Cardiac septum (tissue), 1 donor: ENCODE measurements around the gene BMAL1. TPM values are rescaled to one million over a fixed set of nuclear protein-coding genes. Genes with fewer than 3 reads are reported as not detected.

Source experiments
- DNase-seq: peaks from one replicate; pipeline ENCODE4 v3.0.0-alpha.2; 2020; ENCODE audit warnings: low spot score
- intact Hi-C: fragments of 100-400 bp; cut with DNase I; formaldehyde crosslinking; loops from one replicate; pipeline ENCODE4 v1.14.0; 2022
- total RNA-seq: library from RNA; stranded (reverse); fragmentation: NEBNext Ultra II Directional; extraction: Animal tissue kit (Norgen Biotek cat#: 25700); gene quantifications from one replicate; pipeline ENCODE4 v1.2.1, GENCODE V29; 2021
- donor health status: DM: no; HTN: no; CAD: no.

BMAL1 gene
- total RNA-seq, 1 donor from 2014 or later: 11.6 TPM

GRCh38 chr11:13309156-13309555 is 31.6 kb downstream of the BMAL1 start:
- no peak for DNase-seq
- intact Hi-C loops: no loop called here

DNA sequence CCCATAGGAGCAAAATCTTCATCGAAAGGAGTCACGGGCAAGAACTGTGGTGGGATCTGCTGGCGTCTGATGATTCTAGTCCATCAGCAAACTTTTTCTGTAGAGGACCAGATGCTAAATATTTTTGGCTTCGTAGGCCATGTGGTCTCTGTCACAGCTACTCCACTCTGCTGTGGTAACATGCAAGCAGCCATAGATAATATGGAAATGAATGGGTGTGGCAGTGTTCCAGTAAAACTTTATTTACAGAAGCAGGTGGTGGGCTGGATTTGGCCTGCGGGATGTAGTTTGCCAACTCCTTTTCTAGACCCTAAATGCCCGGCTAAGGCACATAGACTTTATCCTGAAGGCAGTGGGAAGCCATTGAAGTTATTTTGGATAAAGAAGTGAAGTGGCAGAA is 32.9 kb downstream of the BMAL1 start:
- no peak for DNase-seq
- intact Hi-C loops: no loop called here

DNA sequence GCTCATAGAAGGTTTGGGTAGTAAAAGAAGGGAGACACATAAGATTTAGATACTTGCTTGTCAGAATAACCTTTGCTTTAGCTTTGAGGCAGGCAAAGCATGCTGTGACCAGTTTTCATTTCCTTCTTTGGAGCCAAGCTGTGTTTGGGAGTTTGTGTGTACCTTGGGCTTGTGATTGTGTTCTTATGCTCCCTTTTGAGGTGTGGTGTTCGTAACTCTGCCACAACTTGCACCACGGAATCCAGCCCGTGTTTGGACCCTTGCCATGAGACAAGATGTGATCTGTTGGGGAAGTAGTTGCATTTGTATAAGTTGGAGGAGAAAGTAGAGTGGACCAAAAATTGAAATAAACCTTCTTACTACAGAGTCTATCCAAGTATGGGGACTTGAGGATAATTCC is 34.0 kb downstream of the BMAL1 start:
- no peak for DNase-seq
- intact Hi-C loops: no loop called here

- DNase-seq: no peak
- intact Hi-C loops: no loop called here
These were observed 35.6 kb downstream of the BMAL1 start for GRCh38 chr11:13313005-13313819.

- intact Hi-C loops: no loop called here
- DNase-seq: no peak
These were observed 37.2 kb downstream of the BMAL1 start for GRCh38 chr11:13314676-13315394.

DNA sequence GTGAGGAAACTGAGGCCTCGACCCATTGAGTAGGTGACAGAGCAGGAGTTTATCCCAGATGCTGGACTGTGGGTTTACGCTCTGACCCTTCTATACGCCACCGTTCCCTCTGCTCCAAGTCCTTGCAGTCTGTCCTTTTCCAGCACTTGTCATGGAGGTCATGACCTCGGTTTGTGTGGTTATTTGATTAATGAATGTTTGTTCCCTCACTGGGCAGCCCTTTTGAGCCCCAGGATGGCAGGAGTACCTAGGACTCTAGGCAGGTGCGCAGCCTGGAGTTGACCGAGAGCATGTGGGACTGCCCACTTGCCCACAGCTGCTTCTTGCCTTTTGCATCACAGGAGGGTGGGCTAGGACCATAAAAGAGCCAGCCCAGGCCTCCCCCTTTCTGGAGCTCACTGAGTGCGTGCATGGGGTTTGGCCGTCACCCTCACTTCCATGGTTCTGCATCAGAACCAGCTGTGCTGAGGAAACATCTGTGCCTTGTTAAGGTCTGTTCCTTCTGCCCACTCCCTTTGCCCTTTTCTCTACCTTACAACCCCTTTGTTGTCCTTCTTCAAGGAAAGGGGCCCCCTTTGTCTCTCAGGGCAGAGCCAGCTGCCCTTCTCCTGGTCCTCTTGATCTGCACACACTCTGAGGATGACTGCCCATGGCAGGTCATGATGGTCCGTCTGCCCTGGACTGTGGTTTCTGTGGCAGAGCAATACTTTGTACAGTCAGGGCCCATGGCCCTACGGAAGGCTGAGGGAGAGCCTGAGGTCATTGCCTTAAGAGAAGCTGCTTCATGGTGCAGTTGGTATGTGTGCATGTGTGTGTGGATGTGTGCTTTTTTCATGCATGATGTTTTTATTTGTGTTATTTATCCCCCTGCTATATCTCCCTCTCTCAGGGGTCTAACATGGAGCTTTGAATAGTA is 38.2 kb downstream of the BMAL1 start:
- no peak for DNase-seq
- intact Hi-C loops: no loop called here

- DNase-seq: no peak
- intact Hi-C loops: no loop called here
These were observed 39.0 kb downstream of the BMAL1 start for GRCh38 chr11:13316528-13316961.

DNA sequence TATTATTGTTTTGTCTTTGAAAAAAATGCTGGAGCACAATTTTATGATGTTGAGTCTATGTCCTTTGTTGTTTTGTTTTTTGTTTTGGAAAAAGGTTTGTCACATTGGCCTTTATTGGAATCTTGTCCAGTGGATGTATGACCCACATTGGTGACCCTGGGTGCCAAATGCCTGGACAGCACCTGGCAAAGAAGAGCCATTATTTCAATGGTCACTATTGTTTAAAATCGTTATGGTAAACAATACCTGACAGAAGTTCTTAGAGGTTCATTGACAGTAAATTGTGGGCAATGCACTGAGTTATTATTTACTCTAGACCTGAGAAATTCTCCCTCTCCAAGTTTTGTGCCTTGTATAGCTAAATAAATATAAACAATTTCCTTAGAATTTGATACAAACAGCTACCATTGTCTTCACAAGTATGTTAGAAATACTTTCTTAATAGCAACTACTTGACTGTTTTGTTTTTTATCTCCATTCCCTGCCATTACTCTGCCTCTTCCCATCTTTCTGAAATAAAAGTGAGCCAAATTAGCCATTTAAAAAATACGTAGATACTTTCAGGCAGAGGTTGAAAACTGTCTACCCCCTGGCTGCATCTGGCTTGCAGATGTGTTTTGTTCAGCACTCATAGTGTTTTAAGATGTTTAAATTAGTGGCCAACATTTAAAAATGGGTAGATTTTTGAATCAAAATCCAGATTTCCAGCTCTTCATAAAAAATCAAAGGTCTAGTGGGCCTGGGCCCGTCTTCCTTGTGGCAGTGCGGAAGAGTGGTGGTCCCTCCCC is 39.9 kb downstream of the BMAL1 start:
- no peak for DNase-seq
- intact Hi-C loops: no loop called here

DNA sequence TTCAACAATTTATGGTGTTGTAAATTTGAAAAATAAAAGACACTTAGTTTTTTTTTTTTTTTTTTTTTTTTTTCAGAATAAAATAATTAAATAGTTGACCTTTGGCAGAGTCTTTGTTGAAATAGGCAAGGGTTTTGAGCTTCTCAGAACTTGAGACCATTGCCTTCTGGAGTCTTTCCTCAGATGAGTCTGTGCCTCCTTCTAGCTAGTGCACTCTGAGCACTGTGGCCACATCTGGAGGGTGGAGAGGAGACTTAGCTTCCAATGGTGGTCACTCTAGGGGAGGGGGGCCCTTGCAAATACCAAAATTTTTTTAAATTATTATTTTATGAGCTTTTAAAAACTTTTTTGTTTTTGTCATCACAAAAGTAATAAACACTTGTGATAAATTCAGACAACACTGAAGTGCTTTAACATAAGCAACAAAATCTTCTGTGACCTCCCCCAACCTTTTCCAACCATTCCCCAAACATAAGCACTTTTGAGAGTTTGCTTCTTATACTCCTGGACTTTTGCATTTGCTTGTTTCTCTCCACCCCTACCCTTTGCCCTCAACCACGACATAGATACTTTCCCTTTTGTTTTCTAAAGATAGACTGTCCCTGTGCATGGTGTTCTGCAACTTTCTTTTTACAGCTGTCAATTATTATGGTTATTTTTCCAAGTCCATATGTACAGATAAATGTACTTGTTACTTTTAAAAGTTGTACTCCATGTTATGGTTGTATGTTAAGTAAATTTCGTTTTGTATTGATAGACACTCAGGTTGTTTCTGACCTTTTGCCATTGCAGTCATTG is 41.1 kb downstream of the BMAL1 start:
- DNase-seq: no peak
- intact Hi-C loops: no loop called here

- intact Hi-C loops: no loop called here
- DNase-seq: no peak
These were observed 43.1 kb downstream of the BMAL1 start for GRCh38 chr11:13320688-13321087.

DNA sequence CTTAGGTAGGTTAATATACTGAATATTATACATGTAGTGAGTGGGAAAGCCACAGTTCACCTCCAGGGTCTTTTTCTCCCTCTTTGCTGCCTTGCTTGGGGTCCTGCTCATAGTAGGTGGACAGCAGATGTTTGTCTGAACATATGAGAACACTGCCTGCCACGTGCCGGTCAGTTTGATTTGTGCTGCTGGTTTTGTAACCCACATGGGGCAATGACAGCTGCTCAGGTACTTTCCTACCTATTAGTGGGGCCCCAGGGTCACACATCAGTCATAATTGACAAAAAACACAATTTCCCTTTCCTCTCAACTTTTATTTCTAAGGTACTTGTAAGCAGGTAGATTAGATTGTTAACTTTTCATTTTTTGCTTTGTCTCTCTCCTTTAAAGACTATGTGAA is 43.8 kb downstream of the BMAL1 start:
- no peak for DNase-seq
- intact Hi-C loops: no loop called here

GRCh38 chr11:13324141-13324540 is 46.6 kb downstream of the BMAL1 start:
- intact Hi-C loops: no loop called here
- DNase-seq: no peak

GRCh38 chr11:13324709-13325108 is 47.1 kb downstream of the BMAL1 start:
- DNase-seq: no peak
- intact Hi-C loops: no loop called here

DNA sequence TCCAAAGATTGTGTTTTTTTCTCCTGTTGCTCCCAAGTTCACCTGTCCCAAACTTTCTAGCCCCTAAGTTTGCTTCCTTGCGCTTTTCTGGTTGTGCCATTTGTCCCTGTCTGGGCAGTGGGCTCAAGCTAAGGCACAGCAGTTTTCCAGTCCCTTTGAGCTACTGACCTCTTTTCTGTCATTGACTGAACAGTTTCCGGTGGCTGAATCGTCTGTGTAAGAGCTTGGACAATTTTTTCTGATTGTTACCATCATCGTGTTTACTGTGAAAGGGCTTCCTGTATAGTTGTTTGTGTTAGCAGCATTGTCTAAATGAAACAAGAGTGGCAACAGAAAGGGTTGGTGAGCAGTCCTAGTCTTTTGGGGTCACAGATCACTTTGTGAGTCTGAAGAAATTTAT is 49.8 kb downstream of the BMAL1 start:
- no peak for DNase-seq
- intact Hi-C loops: no loop called here

DNA sequence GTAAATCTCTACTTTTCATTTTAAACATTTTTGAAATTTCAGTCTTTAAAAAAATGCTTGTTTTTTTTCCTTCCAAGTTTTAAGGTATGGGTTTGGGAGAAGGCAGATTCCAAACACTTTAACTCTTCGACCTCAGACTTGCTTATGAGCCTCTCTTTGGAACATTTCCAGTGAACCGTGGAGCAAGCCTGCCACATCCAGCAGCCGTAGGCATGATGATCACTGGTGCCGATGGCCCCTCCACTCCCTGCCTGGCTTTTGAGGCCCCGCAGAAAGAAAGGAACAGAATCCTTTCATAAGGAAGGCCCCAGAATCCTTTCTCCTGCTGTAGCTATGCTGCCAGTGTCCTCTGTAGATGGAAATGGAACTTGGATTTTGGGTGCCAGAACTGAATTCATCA is 50.7 kb downstream of the BMAL1 start:
- no peak for DNase-seq
- intact Hi-C loops: no loop called here

DNA sequence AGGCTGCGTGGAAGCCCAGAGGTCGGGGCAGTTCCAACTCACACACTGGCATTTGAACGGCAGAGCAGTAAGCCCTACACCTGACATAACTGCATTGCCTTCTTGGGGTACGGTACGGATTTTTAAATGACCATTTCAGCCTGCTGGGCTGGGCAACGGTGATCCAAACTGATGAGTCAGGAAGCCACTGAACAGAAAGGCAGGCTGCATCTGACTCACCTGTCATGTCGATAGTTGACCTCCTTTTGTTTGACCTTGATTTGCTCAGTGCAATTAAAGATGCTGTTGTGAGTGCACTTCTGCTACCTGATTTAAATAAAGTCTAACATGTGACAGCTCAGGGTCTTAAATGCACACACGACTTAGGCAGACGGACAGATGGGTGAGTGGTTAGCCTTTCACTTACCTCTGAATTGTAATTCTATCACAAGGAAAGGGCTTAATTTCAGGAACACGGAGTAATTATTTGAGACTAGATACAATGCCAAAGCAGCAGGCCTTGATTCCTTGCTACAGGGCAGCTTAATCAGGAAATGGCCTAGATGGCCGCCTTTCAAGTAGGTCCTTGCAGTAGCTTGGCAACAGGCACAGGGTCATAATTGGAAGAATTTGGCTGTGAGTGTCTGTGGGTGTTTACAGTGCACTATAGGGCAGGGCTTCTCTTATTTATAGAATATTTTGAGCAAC is 52.2 kb downstream of the BMAL1 start:
- intact Hi-C loops: loop anchor here (2.0 kb wide), 1 partner anchor 53 kb away; the partner anchor contains the start of gene BMAL1
- DNase-seq: no peak

DNA sequence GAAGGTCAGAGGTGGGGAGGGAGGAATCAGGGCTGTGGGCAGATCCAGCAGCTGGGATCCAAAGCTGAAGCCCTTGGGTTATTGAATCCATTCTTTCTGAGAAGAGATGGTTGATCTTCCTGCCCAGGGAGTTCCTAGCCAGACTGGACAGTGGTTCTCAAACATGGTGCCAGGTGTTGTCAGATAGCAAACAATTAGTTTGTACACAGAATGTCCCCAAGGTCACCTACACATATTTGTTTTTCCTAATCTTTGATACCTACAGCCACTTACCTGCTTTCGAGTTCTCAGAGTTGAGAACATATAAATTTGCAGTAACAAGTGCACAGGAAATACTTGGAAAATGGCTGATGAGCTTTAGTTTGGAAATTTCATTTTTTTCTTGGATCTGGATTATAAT is 54.5 kb downstream of the BMAL1 start:
- intact Hi-C loops: no loop called here
- no peak for DNase-seq

DNA sequence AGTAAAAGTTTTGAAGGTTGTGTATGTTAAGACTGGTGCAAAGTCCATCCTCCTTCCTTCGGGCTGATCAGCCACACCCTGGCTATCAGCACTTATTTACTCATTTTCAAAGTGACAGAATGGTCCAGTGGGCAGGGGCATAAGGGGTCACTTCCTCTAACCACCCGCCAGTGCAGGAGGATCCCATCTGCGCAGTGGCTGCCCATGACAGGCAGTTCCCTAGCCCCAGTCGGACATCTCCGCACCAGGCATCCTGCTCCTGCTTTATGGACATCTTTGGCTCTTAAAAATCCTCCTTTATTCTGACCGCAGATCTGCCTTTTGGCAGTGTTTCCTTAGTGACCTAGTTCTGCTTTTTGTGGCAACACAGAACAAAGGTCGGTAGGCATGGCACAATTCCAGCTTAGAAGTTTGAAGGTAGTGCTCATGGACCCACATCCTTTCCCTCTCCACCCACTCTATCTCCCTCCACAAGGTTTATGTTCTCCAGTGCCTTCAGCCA is 55.9 kb downstream of the BMAL1 start:
- intact Hi-C loops: no loop called here

More for the DNA sequence above, 55.9 kb downstream of the BMAL1 start:
- DNase-seq: no peak
